ENCODE results near the gene TTLL8.

GRCh38 chr22:50009765-50010675, 48.1 kb downstream of the TTLL8 start:
- TF ChIP-seq, protein P1, sequence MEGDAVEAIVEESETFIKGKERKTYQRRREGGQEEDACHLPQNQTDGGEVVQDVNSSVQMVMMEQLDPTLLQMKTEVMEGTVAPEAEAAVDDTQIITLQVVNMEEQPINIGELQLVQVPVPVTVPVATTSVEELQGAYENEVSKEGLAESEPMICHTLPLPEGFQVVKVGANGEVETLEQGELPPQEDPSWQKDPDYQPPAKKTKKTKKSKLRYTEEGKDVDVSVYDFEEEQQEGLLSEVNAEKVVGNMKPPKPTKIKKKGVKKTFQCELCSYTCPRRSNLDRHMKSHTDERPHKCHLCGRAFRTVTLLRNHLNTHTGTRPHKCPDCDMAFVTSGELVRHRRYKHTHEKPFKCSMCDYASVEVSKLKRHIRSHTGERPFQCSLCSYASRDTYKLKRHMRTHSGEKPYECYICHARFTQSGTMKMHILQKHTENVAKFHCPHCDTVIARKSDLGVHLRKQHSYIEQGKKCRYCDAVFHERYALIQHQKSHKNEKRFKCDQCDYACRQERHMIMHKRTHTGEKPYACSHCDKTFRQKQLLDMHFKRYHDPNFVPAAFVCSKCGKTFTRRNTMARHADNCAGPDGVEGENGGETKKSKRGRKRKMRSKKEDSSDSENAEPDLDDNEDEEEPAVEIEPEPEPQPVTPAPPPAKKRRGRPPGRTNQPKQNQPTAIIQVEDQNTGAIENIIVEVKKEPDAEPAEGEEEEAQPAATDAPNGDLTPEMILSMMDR (IDR thresholded peaks at IDR 0.05; ENCODE audit: extremely low read depth in 1 of 2, insufficient read depth in 1 of 2, low read depth in 1 of 2, low read length in 2 of 2): no peak
- TF ChIP-seq POLR2A (IDR thresholded peaks at IDR 0.05; ENCODE audit: low read depth, low read length): no peak
